Muscle of leg (tissue), 11 donors: ENCODE data around the gene MOV10L1. TPM values are rescaled to one million over a fixed set of nuclear protein-coding genes. Genes with fewer than 3 reads are reported as not detected.

Experiments used
- DNase-seq: peaks from one replicate; pipeline ENCODE4 v3.0.0; 2013
- H3K27ac ChIP-seq: one replicate; pipeline ENCODE4 v1.5.1; 2013; ENCODE audit warnings: mild to moderate bottlenecking, low read length, control low read depth
- H3K27me3 ChIP-seq: one replicate; pipeline ENCODE4 v1.6.1; 2013; ENCODE audit warnings: low read length; ENCODE audit not compliant: control insufficient read depth, insufficient read depth
- H3K36me3 ChIP-seq: one replicate; pipeline ENCODE4 v1.6.1; 2013; ENCODE audit warnings: low read length; ENCODE audit not compliant: control insufficient read depth, insufficient read depth
- H3K4me1 ChIP-seq: one replicate; pipeline ENCODE4 v1.6.1; 2013; ENCODE audit warnings: low read length; ENCODE audit not compliant: control insufficient read depth, insufficient read depth
- H3K4me3 ChIP-seq: one replicate; pipeline ENCODE4 v1.5.1; 2013; ENCODE audit warnings: low read length, control low read depth
- H3K9me3 ChIP-seq: replicated peaks from 2 replicates; pipeline ENCODE4 v1.6.1; 2013; ENCODE audit warnings: low read depth, low read length; ENCODE audit not compliant: control insufficient read depth
- WGBS: methylation state at CpG from one replicate; pipeline ENCODE4 v1.1.5; 2013; ENCODE audit warnings: missing lambda C conversion rate; ENCODE audit not compliant: insufficient coverage; 5-methylcytosine and 5-hydroxymethylcytosine counted together
- polyA plus RNA-seq, 8 donors: library from polyadenylated mRNA; unstranded; fragments of 120-200 nt; gene quantifications; one replicate each; pipeline versions ENCODE4 v1.2.1 to v1.2.3, GENCODE V29; 2013; ENCODE audit warnings: inconsistent platforms in 1 of 8, low replicate concordance in 1 of 8; ENCODE audit not compliant: insufficient read length in 8 of 8, insufficient read depth in 1 of 8
- total RNA-seq: library from RNA; stranded (reverse); fragments of 120-200 nt; gene quantifications from one replicate; pipeline ENCODE4 v1.2.4, GENCODE V29; 2013

The MOV10L1 gene
- total and polyA plus RNA-seq, 9 donors, result 0.08 to 0.50 (median 0.23) TPM

- Histone ChIP-seq H3K27ac (no peak overlapping the region), H3K4me3 (no peak overlapping the region), H3K36me3 (no peaks in the 10 kb centered on the region), H3K27me3 (peaks cover 6% of the 10 kb centered on the region), H3K9me3 (no peaks in the 10 kb centered on the region), H3K4me1 (no peaks in the 10 kb centered on the region)
- no peak for DNase-seq
- WGBS, result 70% methylated on average over 11 of the region's 11 CpGs
Observed at GRCh38 chr22:50068096-50068495, 21.7 kb upstream of the MOV10L1 start.

GRCh38 chr22:50070366-50070765, 19.4 kb upstream of the MOV10L1 start:
- H3K36me3 ChIP-seq, result no peaks in the 10 kb centered on the region
- no peaks in the 10 kb centered on the region for H3K27me3 ChIP-seq
- no peak overlapping the region for H3K4me3 ChIP-seq
- H3K27ac ChIP-seq, result no peak overlapping the region
- no peaks in the 10 kb centered on the region for H3K4me1 ChIP-seq
- WGBS, result 75% methylated on average over 5 of the region's 8 CpGs
- DNase-seq, result no peak
- no peaks in the 10 kb centered on the region for H3K9me3 ChIP-seq

- 82% methylated on average over 11 of the region's 14 CpGs for WGBS
- DNase-seq, result no peak
- H3K4me3 ChIP-seq, result no peak overlapping the region
- H3K27me3 ChIP-seq, result no peaks in the 10 kb centered on the region
- H3K4me1 ChIP-seq, result no peaks in the 10 kb centered on the region
- no peak overlapping the region for H3K27ac ChIP-seq
- H3K9me3 ChIP-seq, result no peaks in the 10 kb centered on the region
- H3K36me3 ChIP-seq, result no peaks in the 10 kb centered on the region
Observed at GRCh38 chr22:50071432-50072166, 18.2 kb upstream of the MOV10L1 start.

- Histone ChIP-seq H3K27ac (no peak overlapping the region), H3K4me1 (no peaks in the 10 kb centered on the region), H3K27me3 (no peaks in the 10 kb centered on the region), H3K4me3 (no peak overlapping the region), H3K36me3 (no peaks in the 10 kb centered on the region), H3K9me3 (no peaks in the 10 kb centered on the region)
- DNase-seq, result no peak
- 76% methylated on average over 7 of the region's 9 CpGs for WGBS
Observed at GRCh38 chr22:50072167-50072555, 17.6 kb upstream of the MOV10L1 start.

DNA sequence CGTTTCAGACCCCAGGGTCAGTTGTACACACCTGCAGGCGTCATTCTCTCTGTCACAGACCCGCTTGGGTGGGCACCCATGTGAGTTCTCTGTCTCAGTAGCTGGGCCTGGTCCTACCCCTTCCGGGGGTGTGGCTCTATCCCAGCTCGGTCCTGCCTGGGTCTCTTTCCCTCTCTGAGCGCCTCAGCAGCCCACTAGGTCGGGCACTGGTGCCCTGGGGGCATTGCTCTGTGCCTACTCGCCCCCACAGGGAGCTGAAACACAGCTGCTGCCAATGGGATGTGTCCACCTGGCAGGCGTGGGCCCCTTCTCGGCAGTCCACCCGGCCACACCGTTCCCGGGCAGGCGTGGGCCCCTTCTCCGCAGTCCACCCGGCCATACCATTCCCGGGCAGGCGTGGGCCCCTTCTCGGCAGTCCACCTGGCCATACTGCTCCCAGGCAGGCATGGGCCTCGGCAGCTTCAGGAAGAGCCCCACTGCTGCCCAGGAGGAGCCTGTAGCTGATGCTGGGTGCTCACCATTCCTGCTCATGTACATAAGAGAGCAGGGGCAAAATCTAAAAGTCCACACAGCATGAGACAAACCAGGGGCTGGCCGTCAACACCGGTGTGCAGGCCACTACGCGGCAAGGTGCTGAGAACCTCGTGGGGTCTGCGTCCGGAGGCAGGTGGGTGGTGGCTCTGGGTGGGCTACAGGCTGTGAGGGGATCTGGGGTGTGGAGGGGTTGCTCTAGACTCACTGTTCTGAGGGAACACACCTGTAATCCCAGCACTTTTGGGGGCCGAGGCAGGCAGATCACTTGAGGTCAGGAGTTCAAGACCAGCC, 16.9 kb upstream of the MOV10L1 start:
- no peak for DNase-seq
- H3K36me3 ChIP-seq, result no peaks in the 10 kb centered on the region
- no peak overlapping the region for H3K27ac ChIP-seq
- no peaks in the 10 kb centered on the region for H3K4me1 ChIP-seq
- H3K9me3 ChIP-seq, result no peaks in the 10 kb centered on the region
- H3K27me3 ChIP-seq, result no peaks in the 10 kb centered on the region
- no peak overlapping the region for H3K4me3 ChIP-seq
- 76% methylated on average over 27 of the region's 28 CpGs for WGBS

DNA sequence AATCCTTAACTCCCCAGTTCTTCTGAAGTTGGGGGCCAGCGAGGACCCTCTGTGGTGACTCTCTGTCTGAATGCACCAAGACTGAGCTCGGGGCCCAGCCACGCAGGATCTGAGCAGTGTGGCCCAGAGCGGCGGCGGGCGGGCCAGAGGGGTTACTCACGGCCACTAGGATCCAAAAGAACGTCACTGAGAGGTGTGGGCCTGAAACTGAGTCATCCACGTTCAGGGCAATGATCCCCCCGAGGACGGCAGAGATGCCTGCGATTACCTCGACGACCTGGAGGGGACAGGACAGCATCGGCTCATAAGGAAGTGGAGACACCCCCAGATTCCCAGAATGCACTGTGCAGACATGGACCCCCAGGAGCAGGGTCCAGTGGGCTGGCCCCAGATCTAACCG, 15.8 kb upstream of the MOV10L1 start:
- Histone ChIP-seq H3K4me1 (no peaks in the 10 kb centered on the region), H3K9me3 (no peaks in the 10 kb centered on the region), H3K27ac (no peak overlapping the region), H3K36me3 (no peaks in the 10 kb centered on the region), H3K27me3 (no peaks in the 10 kb centered on the region), H3K4me3 (no peak overlapping the region)
- WGBS, result 57% methylated on average over 15 of the region's 17 CpGs
- DNase-seq, result no peak

DNA sequence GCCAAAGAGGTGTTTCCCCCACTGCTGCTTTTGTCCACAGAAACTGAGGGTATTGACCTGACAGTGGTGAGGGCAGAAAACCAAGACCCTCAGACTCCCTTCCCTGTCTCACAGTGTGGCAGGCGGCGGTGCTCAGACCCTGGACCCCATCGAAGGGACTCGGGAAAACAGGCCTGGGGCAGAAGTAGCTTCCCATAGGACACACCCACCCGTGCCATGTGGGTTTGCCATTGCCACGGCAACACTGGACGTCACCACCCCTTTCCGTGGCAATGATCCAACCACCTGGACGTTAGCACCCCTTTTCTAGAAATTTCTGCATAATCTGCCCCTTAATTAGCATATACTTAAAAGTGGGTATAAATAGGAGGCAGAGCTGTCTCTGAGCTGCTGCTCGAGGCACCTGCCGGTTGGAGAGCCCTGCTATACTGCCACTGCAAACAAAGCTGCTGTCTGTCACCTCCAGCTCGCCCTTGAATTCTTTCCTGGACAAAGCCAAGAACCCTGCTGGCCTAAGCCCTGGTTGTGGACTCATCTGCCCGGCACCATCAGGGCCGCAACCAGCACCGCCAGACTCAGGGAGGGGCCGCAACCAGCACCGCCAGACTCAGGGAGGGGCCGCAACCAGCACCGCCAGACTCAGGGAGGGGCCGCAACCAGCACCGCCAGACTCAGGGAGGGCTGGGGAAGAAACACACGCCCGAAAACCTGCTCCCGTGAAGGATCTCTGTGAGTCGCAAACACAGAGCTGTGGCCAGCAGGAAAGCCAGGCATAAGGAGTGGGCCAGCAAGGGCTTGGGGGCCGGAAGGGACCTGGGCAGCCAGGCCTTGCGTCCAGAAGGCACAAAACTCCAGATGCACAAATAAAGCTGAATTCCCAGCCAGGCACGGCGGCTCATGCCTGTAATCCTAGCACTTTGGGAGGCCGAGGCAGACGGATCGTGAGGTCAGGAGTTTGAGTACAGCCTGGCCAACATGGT, 15.0 kb upstream of the MOV10L1 start:
- Histone ChIP-seq H3K36me3 (no peaks in the 10 kb centered on the region), H3K4me1 (no peaks in the 10 kb centered on the region), H3K9me3 (no peaks in the 10 kb centered on the region), H3K4me3 (no peak overlapping the region), H3K27me3 (no peaks in the 10 kb centered on the region), H3K27ac (no peak overlapping the region)
- 66% methylated on average over 26 of the region's 32 CpGs for WGBS
- no peak for DNase-seq

GRCh38 chr22:50076646-50077535, 12.9 kb upstream of the MOV10L1 start:
- H3K9me3 ChIP-seq, result no peaks in the 10 kb centered on the region
- H3K4me1 ChIP-seq, result no peaks in the 10 kb centered on the region
- H3K27me3 ChIP-seq, result no peaks in the 10 kb centered on the region
- no peaks in the 10 kb centered on the region for H3K36me3 ChIP-seq
- 85% methylated on average over 30 of the region's 43 CpGs for WGBS
- no peak overlapping the region for H3K4me3 ChIP-seq
- H3K27ac ChIP-seq, result no peak overlapping the region
- no peak for DNase-seq

- no peaks in the 10 kb centered on the region for H3K9me3 ChIP-seq
- no peak for DNase-seq
- 94% methylated on average over 3 of the region's 13 CpGs for WGBS
- H3K4me3 ChIP-seq, result no peak overlapping the region
- H3K36me3 ChIP-seq, result no peaks in the 10 kb centered on the region
- H3K4me1 ChIP-seq, result no peaks in the 10 kb centered on the region
- H3K27me3 ChIP-seq, result no peaks in the 10 kb centered on the region
- H3K27ac ChIP-seq, result no peak overlapping the region
Observed at GRCh38 chr22:50078246-50078645, 11.6 kb upstream of the MOV10L1 start.
